Ureter (tissue), 1 donor: ENCODE measurements around the gene CYSRT1. TPM values are rescaled to one million over a fixed set of nuclear protein-coding genes. Genes with fewer than 3 reads are reported as not detected.

Experiments used
- DNase-seq: peaks from one replicate; pipeline ENCODE4 v3.0.0-alpha.2; 2020; ENCODE audit warnings: low spot score
- total RNA-seq: library from RNA; stranded (reverse); gene quantifications from one replicate; pipeline ENCODE4 v1.2.4, GENCODE V29; 2023
- donor health status: DM: yes; HTN: yes; CAD: no.

The CYSRT1 gene
- total RNA-seq, 1 donor from 2014 or later = 1.9 TPM

DNA sequence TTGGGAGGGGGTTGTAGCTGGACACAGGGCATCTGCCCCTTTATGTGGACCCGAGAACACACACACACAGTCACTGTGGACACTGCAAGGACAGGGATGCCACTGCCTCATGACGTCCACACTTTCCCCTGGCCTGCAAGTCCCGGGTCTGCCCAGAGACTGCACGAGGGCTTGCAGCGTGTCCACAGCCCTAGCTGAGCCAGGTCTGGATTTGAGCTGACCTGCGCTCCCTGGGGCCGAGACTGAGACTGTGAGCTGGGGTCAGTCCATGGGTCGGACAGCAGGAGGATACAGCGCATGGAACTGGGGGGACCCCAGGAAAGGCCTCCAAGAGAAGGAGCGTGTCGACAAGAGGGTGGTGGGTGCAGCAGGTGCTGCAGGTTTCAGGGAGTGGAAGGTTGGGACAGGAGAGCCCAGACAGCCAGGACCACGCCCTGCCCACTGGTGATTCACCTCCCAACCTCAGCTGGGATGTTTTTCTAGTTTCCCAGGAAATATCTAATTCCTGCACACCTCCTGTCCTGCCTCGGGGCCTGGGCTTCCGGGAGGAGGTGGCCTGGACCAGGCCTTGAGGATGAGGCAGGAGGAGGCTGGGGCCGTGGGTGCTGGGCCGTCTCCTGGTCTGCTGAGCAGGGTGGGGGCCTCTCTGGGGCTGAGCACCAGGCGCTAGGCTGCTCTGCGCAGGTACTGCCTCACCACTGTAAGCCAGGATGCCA is 1.5 kb downstream of the CYSRT1 start:
- DNase-seq = no peak

- DNase-seq = peak; percentile 79
Measured at GRCh38 chr9:137227054-137227852, 2.3 kb downstream of the CYSRT1 start, which contains the start of gene RNF224. Gene RNF224, plus strand, starts transcription at chr9:137227502. Its CDS starts 834 bp downstream, at chr9:137228336.

- no peak for DNase-seq
Measured at GRCh38 chr9:137227853-137228505, 3.0 kb downstream of the CYSRT1 start.

- DNase-seq = no peak
Measured at GRCh38 chr9:137228506-137228967, 3.6 kb downstream of the CYSRT1 start.

- DNase-seq = no peak
Measured at GRCh38 chr9:137228968-137229896, 4.3 kb downstream of the CYSRT1 start.

DNA sequence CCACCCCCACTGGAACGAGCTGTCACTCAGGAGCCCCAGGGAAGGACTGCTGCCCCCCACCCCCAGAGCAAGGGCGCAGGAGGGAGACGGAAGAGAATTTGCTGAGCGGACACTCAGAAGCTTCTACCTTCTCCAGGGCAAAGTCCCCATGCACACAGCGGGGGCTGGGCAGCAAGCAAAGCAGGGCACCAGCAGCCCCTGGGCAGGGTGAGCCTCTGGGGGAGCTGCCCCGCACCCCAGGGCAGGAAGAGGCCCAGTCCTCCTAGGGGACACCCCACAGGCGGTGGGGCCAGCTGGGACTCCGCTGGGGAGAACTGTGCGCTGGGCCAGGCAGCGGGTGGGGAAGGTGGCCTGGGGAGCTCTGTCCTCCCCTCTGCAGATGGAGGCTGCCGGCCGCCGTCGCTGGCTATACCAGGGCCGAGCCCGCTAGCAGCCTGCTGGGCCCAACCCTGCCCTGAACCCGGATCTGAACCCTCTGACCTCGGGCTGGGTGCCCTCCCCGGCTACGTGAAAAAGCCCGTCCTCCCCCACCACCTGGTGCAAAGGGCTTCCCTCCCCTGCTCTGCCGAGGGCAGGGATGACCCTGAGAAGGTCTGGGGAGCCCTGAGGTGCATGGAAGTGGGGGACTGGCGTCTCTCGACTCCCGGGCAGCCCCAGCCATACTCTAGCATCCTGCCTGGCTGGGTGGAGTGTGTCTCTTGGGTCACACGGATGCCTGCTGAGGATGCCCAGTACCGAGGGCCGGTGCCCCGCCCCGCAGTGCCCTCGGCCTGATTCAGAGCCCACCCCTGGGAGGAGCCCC is 5.1 kb downstream of the CYSRT1 start:
- DNase-seq = no peak

DNA sequence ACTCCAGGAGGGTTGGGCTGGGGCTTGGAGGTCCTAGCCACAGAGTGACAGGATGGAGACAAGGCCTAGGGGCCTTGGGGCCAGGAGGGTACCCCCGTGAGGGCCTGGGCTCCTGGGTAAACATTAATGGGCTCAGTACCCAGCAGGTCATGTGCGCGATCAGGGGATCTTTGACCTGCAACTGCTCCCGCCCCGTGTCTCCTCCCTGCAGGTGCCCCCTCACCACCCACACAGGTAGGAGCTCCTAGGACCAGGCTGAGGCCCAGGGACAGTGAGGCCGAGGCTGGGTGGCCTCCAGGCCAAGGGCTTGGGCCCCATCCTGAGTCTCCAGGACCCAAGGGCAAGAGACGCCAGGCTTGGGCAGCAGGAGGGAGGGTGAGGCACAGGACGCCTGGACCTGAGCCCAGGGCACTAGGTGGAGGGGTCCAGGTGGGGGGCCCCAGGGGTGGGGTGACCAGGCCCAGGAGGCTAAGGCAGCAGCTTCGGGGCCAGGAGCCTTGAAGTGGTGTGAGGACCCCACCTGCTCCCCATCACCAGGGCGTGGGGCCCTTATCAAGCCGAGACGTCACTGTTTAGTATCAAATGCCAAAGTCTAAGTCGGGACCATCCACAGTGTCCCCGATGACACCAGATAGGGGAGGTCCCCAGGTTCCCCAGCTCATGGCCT is 5.9 kb downstream of the CYSRT1 start, which contains the start of gene SLC34A3:
Gene SLC34A3, plus strand, starts transcription at position 197 of the 667 bp plus-strand sequence. CDS start 802 bp downstream, outside the sequence.
- DNase-seq = no peak

DNA sequence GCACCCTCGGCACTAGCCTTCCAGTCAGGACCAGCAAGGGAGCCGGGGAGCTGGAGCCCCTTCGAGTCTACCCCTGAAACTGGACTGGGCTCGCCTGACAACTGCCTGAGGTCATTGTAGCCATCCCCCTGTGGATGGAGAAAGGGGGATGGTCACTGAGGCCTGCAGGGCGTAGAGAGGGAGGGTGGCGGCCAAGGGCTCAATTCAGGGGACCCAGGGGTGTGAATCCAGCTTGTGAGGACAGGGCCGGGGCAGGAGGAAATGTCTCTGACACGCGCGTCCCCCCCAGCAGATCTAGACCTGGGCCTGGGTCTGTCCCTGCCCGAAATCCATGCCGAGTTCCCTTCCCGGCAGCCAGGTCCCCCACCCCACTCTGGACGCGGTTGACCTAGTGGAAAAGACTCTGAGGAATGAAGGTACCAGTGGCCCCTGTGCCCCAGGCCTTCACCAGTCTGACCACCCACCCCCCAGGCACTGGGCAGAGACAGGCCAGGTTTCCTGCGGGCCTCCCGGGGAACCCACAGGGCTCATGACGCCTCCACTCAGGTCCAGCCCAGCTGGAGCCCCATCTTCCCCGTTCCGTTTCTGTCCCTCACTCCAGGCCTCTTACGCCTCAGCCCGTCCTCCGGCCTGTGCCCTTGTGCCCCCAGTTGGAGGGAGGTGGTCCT is 6.5 kb downstream of the CYSRT1 start:
- DNase-seq = no peak

DNA sequence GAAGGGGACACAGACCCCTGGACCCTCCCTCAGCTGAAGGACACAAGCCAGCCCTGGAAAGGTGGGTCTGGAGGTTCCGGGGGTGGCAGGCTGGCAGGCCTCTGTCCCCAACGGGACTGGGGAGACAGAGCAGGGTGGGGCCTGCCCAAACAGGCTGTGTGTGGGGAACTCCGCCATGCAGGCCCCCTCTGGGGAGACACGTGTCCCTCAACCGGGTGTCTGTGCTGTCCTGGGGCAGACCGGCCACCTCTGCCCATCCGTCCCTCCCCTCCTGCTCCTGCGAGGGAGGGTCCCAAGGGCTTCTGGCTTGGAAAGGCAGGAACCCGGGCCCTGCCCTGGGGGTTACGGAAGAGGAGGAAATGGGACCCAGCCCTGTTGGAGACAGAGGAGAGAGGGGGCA is 7.1 kb downstream of the CYSRT1 start:
- no peak for DNase-seq

GRCh38 chr9:137232510-137232909 is 7.5 kb downstream of the CYSRT1 start:
- no peak for DNase-seq

GRCh38 chr9:137233143-137233980 is 8.4 kb downstream of the CYSRT1 start:
- no peak for DNase-seq

DNA sequence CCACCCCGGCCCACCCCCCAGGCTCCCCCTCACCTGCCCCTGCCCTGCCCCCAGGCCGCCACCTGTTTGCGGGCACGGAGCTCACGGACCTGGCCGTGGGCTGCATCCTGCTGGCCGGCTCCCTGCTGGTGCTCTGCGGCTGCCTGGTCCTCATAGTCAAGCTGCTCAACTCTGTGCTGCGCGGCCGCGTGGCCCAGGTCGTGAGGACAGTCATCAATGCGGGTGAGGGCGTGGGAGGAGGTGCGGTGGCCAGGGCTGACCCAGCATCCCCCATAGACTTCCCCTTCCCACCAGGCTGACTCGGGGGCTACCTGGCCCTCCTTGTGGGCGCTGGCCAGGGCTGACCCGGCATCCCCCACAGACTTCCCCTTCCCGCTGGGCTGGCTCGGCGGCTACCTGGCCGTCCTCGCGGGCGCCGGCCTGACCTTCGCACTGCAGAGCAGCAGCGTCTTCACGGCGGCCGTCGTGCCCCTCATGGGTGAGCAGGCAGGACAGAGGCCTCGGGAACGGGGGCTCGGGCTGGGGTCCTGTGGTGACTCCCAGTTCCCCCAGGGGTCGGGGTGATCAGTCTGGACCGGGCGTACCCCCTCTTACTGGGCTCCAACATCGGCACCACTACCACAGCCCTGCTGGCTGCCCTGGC is 9.2 kb downstream of the CYSRT1 start:
- no peak for DNase-seq

DNA sequence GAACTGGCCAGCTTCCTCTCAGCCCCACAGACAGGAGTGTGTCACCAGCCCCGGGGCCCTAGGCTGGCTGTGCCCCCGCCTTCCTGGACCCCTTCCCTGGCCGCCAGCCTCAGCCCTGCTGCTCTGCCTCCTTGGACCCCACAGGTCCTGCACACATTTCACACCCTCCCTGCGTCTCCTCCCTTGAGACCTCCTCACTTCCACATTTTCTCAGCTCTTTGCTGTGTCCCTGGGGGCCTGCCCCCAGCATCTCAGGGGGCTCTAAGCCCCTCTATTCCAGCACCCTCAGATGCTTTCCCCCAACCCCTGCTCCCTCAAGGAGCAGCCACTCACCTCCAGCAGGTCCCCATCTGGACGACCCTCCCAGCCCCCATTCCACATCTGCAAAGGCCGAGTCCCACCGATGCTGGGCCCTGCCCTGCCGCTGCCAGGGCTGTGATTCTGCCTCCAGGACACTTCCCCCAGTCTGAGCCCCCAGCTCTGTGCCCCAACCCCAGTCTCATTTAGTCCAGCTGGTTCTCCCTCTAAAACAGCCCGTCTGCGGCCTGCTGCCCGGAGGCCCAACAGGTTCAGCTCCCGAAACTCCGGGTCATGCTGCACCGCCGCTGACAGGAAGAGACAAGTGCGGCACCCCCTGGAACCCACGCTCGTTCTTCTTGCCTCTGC is 9.9 kb downstream of the CYSRT1 start:
- DNase-seq = no peak

DNA sequence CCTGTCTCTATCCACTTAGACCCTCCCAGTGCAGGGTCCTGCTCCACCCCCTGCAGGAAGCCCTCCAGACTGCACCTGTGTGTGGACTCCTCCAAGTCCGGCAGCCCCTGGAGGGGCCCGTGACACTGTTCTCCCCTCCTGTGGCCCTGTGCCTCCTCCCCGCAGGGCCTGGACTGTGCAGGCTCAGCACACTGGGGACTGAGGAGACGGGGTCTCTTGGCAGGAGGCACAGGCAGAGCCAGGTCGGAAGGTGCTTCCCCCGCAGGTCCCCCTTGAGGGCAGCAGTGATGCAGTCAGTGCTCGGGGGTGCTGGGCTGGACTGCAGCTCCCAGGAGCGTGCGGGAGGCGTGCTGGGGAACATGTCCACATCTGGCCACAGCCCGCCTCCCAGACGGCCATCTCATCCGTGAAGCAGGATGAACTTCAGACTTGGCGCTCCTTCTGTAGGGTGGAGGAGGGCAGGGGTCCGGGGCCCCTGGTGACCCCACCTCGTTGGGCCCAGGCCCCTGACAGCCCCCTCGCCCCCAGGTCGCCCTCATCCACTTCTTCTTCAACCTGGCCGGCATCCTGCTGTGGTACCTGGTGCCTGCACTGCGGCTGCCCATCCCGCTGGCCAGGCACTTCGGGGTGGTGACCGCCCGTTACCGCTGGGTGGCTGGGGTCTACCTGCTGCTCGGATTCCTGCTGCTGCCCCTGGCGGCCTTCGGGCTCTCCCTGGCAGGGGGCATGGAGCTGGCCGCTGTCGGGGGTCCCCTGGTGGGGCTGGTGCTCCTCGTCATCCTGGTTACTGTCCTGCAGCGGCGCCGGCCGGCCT is 10.7 kb downstream of the CYSRT1 start:
- DNase-seq = no peak

DNA sequence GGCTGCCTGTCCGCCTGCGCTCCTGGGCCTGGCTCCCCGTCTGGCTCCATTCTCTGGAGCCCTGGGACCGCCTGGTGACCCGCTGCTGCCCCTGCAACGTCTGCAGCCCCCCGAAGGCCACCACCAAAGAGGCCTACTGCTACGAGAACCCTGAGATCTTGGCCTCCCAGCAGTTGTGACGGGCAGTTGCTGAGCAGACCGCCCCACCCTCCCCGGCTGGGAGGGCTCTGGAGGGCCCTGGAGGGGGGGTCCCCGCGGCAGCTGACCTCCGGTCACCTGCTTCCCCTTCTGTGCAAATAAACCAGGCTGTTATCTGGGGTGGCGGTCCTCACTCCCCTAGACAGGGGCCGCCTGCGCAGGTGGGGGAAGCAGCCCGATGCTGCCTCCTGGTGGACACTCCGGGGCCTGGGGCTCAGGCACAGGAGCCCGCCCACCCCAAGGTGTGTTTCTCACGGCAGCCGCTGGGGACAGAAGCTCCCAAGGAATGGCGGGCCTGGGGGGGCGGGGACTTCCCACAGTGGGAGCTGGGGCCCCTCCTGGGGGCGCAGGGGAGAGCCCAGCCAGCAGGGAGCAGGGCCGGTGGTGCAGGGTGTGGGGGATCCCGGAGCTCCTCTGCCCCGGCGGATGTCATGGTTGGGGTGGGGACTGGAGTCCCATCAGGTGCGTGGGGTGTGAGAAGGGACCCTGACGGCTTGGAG is 11.4 kb downstream of the CYSRT1 start:
- DNase-seq = peak; percentile 92
